NOMO-1 treated with dmso at 0.1 percent for 144 hours (cell line): ENCODE results near the gene MGMT.
"Not testable (repeated sequence)": the region's sequence is repeated elsewhere in the genome, so short reads cannot be mapped to it uniquely, and the experiment has no call there.

Source experiments
- DNase-seq: peaks from one replicate; lab custom pipeline; 2025; ENCODE audit not compliant: unreplicated experiment; lab: John Stamatoyannopoulos, UW

MGMT gene

GRCh38 chr10:129466703-129467358, at the start of gene MGMT:
Gene MGMT, plus strand, starts transcription at chr10:129467241.
- no peak for DNase-seq

GRCh38 chr10:129417870-129418269, 49.2 kb upstream of the MGMT start:
- no peak for DNase-seq

GRCh38 chr10:129418496-129419225, 48.4 kb upstream of the MGMT start:
- DNase-seq = no peak

- DNase-seq = no peak
Observed at GRCh38 chr10:129419397-129419796, 47.6 kb upstream of the MGMT start.

- no peak for DNase-seq
Observed at GRCh38 chr10:129421399-129422010, 45.5 kb upstream of the MGMT start.

- DNase-seq = no peak
Observed at GRCh38 chr10:129424978-129425377, 42.1 kb upstream of the MGMT start.

- DNase-seq = no peak
Observed at GRCh38 chr10:129426606-129427005, 40.4 kb upstream of the MGMT start.

GRCh38 chr10:129433266-129433665, 33.8 kb upstream of the MGMT start:
- no peak for DNase-seq

GRCh38 chr10:129435724-129436123, 31.3 kb upstream of the MGMT start:
- DNase-seq = not testable (repeated sequence)

- DNase-seq = no peak
Observed at GRCh38 chr10:129438024-129438423, 29.0 kb upstream of the MGMT start.

- DNase-seq = no peak
Observed at GRCh38 chr10:129440247-129440646, 26.8 kb upstream of the MGMT start.

GRCh38 chr10:129440722-129441316, 26.2 kb upstream of the MGMT start:
- no peak for DNase-seq

- DNase-seq = no peak
Observed at GRCh38 chr10:129441372-129442009, 25.6 kb upstream of the MGMT start.

GRCh38 chr10:129442866-129443265, 24.2 kb upstream of the MGMT start:
- DNase-seq = no peak

- no peak for DNase-seq
Observed at GRCh38 chr10:129444359-129444758, 22.7 kb upstream of the MGMT start.

GRCh38 chr10:129445436-129446182, 21.4 kb upstream of the MGMT start:
- no peak for DNase-seq

- DNase-seq = no peak
Observed at GRCh38 chr10:129446183-129446581, 20.9 kb upstream of the MGMT start.

GRCh38 chr10:129447486-129447885, 19.6 kb upstream of the MGMT start:
- no peak for DNase-seq

GRCh38 chr10:129448086-129448485, 19.0 kb upstream of the MGMT start:
- DNase-seq = no peak

- no peak for DNase-seq
Observed at GRCh38 chr10:129448539-129448938, 18.5 kb upstream of the MGMT start.

GRCh38 chr10:129449893-129450292, 17.1 kb upstream of the MGMT start:
- no peak for DNase-seq
